Endothelial cell of umbilical vein (primary cell): ENCODE data around the gene MRPL55. TPM values are rescaled to one million over a fixed set of nuclear protein-coding genes. Genes with fewer than 3 reads are reported as not detected.

Experiments used
- BruUV-seq: library from RNA; stranded (reverse); fragments of 400-500 nt; replicated peaks from 2 replicates; lab custom pipeline; 2021; lab: Mats Ljungman, UMichigan
- CTCF ChIA-PET: fragments of 300-600, 350-600 bp; sonication (Branson Sonifier 250); formaldehyde crosslinking; loops from one replicate; lab custom pipeline; 2021; ENCODE audit warnings: antibody characterized with exemption, inconsistent platforms; lab: Charles Lee
- POLR2A ChIA-PET: fragments of 300-600, 350-600 bp; sonication (Branson Sonifier 250); formaldehyde crosslinking; loops from one replicate; lab custom pipeline; 2021; ENCODE audit warnings: antibody characterized with exemption, inconsistent platforms; lab: Charles Lee
- DNase-seq: peaks from one replicate; pipeline ENCODE4 v3.0.0-alpha.2; 2011; ENCODE audit warnings: low read depth, low spot score
- FAIRE-seq: peaks from 2 replicates; lab custom pipeline; 2011; peaks lifted over from hg19 to GRCh38; lab: Jason Lieb, UNC
- H2AFZ ChIP-seq: 2 replicates; pipeline ENCODE4 v1.6.0; 2012; ENCODE audit warnings: low read depth, low read length, control low read depth, inconsistent platforms
- H3K27ac ChIP-seq: 2 replicates; pipeline ENCODE4 v1.5.1; 2011; ENCODE audit warnings: low read depth, mild to moderate bottlenecking, control low read depth, low read length, moderate library complexity; ENCODE audit not compliant: insufficient read depth
- H3K27me3 ChIP-seq, 2 experiments: 2 replicates each; pipeline versions ENCODE4 v1.6.0 to v1.6.1; 2011; ENCODE audit warnings: low read length in 2 of 2, mixed read lengths in 1 of 2; ENCODE audit not compliant: control insufficient read depth in 2 of 2, insufficient read depth in 2 of 2
- H3K36me3 ChIP-seq, 2 experiments: 2 replicates in 1 of 2; 3 replicates in 1 of 2; pipeline ENCODE4 v1.5.1; 2011; ENCODE audit warnings: low read length in 2 of 2, mild to moderate bottlenecking in 1 of 2, moderate library complexity in 1 of 2; ENCODE audit not compliant: control insufficient read depth in 2 of 2, insufficient read depth in 2 of 2; ENCODE audit errors: extremely low read depth in 1 of 2
- H3K4me1 ChIP-seq: 3 replicates; pipeline ENCODE4 v1.5.1; 2011; ENCODE audit warnings: mild to moderate bottlenecking, low read length; ENCODE audit not compliant: control insufficient read depth, insufficient read depth; ENCODE audit errors: extremely low read depth
- H3K4me2 ChIP-seq: 2 replicates; pipeline ENCODE4 v1.6.1; 2011; ENCODE audit warnings: low read length, control low read depth, mixed read lengths; ENCODE audit not compliant: insufficient read depth
- H3K4me3 ChIP-seq, 3 experiments: fragments of 200-600 bp in 1 of 3; sonication (generic), shearing (Covaris generic) in 1 of 3; replicated peaks in 1 of 3; 2 replicates each; pipeline ENCODE4 v1.5.1; 2011 to 2016; ENCODE audit warnings: control low read depth in 3 of 3, low read length in 3 of 3, mild to moderate bottlenecking in 2 of 3, inconsistent platforms in 1 of 3, low read depth in 1 of 3, moderate library complexity in 1 of 3; ENCODE audit not compliant: insufficient read depth in 1 of 3
- H3K79me2 ChIP-seq: 2 replicates; pipeline ENCODE4 v1.6.0; 2012; ENCODE audit warnings: low read length, inconsistent platforms; ENCODE audit not compliant: control insufficient read depth, insufficient read depth
- H3K9ac ChIP-seq: replicated peaks from 2 replicates; pipeline ENCODE3; 2011; ENCODE audit warnings: low read length, control low read depth; ENCODE audit not compliant: insufficient read depth; ENCODE audit errors: extremely low read depth
- H3K9me1 ChIP-seq: replicated peaks from 3 replicates; pipeline ENCODE4 v1.6.0; 2011; ENCODE audit warnings: mild to moderate bottlenecking, low read length; ENCODE audit not compliant: control insufficient read depth, insufficient read depth; ENCODE audit errors: extremely low read depth
- H3K9me3 ChIP-seq: replicated peaks from 2 replicates; pipeline ENCODE4 v1.5.1; 2012; ENCODE audit warnings: low read length, inconsistent platforms; ENCODE audit not compliant: control insufficient read depth, insufficient read depth
- H4K20me1 ChIP-seq: replicated peaks from 2 replicates; pipeline ENCODE3; 2011; ENCODE audit warnings: mild to moderate bottlenecking, low read length; ENCODE audit not compliant: control insufficient read depth, insufficient read depth; ENCODE audit errors: extremely low read depth
- CTCF ChIP-seq, 2 donors: IDR thresholded peaks; 1 replicate in 1 of 2; 2 replicates in 1 of 2; pipeline ENCODE4 v1.5.1; 2011; ENCODE audit warnings: low read length in 2 of 2, mild to moderate bottlenecking in 2 of 2, moderate library complexity in 2 of 2, control low read depth in 1 of 2, inconsistent platforms in 1 of 2, low read depth in 1 of 2; ENCODE audit not compliant: insufficient read depth in 1 of 2; ENCODE audit errors: extremely low read depth in 1 of 2
- EZH2 ChIP-seq: IDR thresholded peaks from 2 replicates; pipeline ENCODE4 v1.6.1; 2012; ENCODE audit warnings: borderline replicate concordance, low read depth, mild to moderate bottlenecking, moderate library complexity, low read length, inconsistent platforms; ENCODE audit not compliant: severe bottlenecking
- FOS ChIP-seq: IDR thresholded peaks from 2 replicates; pipeline ENCODE4 v1.6.1; 2011; ENCODE audit warnings: mild to moderate bottlenecking, low read length, moderate library complexity, borderline replicate concordance; ENCODE audit not compliant: insufficient read depth
- GATA2 ChIP-seq: IDR thresholded peaks from 2 replicates; pipeline ENCODE4 v1.7.0; 2011; ENCODE audit warnings: low read depth, mild to moderate bottlenecking, moderate library complexity, mixed read lengths, low read length; ENCODE audit not compliant: insufficient read length, insufficient read depth
- JUN ChIP-seq: IDR thresholded peaks from 2 replicates; pipeline ENCODE4 v1.6.1; 2011; ENCODE audit warnings: borderline replicate concordance, low read depth; ENCODE audit not compliant: insufficient read length, insufficient read depth
- MAX ChIP-seq: IDR thresholded peaks from 2 replicates; pipeline ENCODE4 v1.6.1; 2011; ENCODE audit not compliant: insufficient read depth, insufficient read length
- MYC ChIP-seq: IDR thresholded peaks from one replicate; pipeline ENCODE4 v1.6.1; 2011; ENCODE audit warnings: mild to moderate bottlenecking, low read depth, low read length
- POLR2A ChIP-seq: IDR thresholded peaks from 2 replicates; pipeline ENCODE4 v1.6.1; 2012; ENCODE audit warnings: low read depth, mild to moderate bottlenecking, control low read depth, low read length
- POLR2AphosphoS5 ChIP-seq: IDR thresholded peaks from 2 replicates; pipeline ENCODE4 v1.6.1; 2012; ENCODE audit warnings: low read depth, mild to moderate bottlenecking, control low read depth, low read length, moderate library complexity; ENCODE audit not compliant: insufficient read depth
- dilution Hi-C: fragments of 300-500 bp; cut with MboI; formaldehyde crosslinking; loops from one replicate; pipeline ENCODE4 v1.15.0; 2019; ENCODE audit warnings: low sequenced_read_pairs; ENCODE audit not compliant: extremely low pct_ligation_motif_present
- intact Hi-C: fragments of 100-400 bp; cut with micrococcal nuclease; formaldehyde crosslinking; loops from one replicate; pipeline ENCODE4 v1.10.0; 2022
- polyA plus RNA-seq, 4 experiments: library from polyadenylated mRNA; depleted of rRNA in 3 of 4; stranded (reverse) in 3 of 4; unstranded in 1 of 4; fragments of >200 nt; gene quantifications; 2 replicates each; pipeline versions ENCODE4 v1.2.1 to v1.2.3, GENCODE V29; 2011 to 2012; ENCODE audit warnings: missing spikeins in 1 of 4
- total RNA-seq: library from RNA; stranded (reverse); gene quantifications from 2 replicates; pipeline ENCODE4 v1.2.3, GENCODE V29; 2021

The MRPL55 gene
- total and polyA plus RNA-seq, 2 donors (not counting 3 experiments of a cell fraction or from before 2014, with no cell fraction given), result 58.7 to 155 TPM

GRCh38 chr1:228065543-228066347, 43.4 kb downstream of the MRPL55 start:
- CTCF ChIA-PET, result interaction anchor here (0.7 kb wide), 1 partner anchor 66 kb away, joined by 3 read pairs; no protein-coding TSS in a partner anchor
- H3K9ac ChIP-seq, result no peak overlapping the region
- FAIRE-seq, result no peak
- no peaks in the 10 kb centered on the region for H3K9me3 ChIP-seq
- no peak overlapping the region for H3K4me3 ChIP-seq
- BruUV-seq, result no TSS peak
- H3K4me1 ChIP-seq, result no peaks in the 10 kb centered on the region
- intact Hi-C loops (no loop called here), dilution Hi-C loops (no loop called here)
- no peaks in the 10 kb centered on the region for H3K36me3 ChIP-seq
- DNase-seq, result no peak
- no peak overlapping the region for H3K4me2 ChIP-seq
- TF ChIP-seq CTCF (IDR thresholded peaks at IDR 0.05; ENCODE audit: extremely low read depth in 1 of 2, insufficient read depth in 1 of 2, low read depth in 1 of 2, low read length in 2 of 2), result no peak
- no peak for TF ChIP-seq MAX
- no peak for TF ChIP-seq POLR2A
- no peak for TF ChIP-seq EZH2
- no peak for TF ChIP-seq POLR2AphosphoS5
- TF ChIP-seq JUN, result no peak
- TF ChIP-seq GATA2, result no peak
- no peak for TF ChIP-seq MYC
- TF ChIP-seq FOS, result no peak
- POLR2A ChIA-PET, result no interaction called here
- peaks cover 3 to 4% of the 10 kb centered on the region in 2 experiments for H3K27me3 ChIP-seq
- H2AFZ ChIP-seq, result no peak overlapping the region
- H3K27ac ChIP-seq, result no peak overlapping the region
- no peaks in the 10 kb centered on the region for H3K9me1 ChIP-seq
- H3K79me2 ChIP-seq, result no peaks in the 10 kb centered on the region
- H4K20me1 ChIP-seq, result no peaks in the 10 kb centered on the region
